ENCODE measurements around the gene PDE6G. TPM values are rescaled to one million over a fixed set of nuclear protein-coding genes. Genes with fewer than 3 reads are reported as not detected.

PDE6G gene
- total and polyA plus RNA-seq, 8 donors = 0.85 to 2.6 (median 1.5) TPM; not detected in 4

DNA sequence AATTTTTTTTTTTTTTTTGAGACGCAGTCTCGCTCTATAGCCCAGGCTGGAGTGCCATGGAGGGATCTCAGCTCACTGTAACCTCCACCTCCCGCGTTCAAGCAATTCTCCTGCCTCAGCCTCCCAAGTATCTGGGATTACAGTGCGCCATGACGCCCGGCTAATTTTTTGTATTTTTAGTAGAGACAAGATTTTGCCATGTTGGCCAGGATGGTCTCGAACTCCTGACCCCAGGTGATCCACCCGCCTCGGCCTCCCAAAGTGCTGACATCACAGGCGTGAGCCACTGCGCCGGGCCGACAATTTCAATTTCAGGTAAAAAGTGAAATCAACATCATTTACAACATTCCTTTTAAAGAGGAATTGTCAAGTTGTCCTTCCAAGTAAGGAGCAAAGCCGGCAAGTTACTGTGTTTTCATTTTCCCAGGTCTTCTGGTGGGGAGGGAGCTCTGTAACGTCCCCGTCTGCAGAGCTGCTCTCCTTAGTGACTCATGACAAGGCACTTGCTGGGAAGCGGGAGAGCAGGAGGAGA, 20.3 kb downstream of the PDE6G start:
- Histone ChIP-seq H3K27me3 (no peaks in the 10 kb centered on the region), H3K4me1 (peaks cover 20 to 46% (median 40%) of the 10 kb centered on the region in 4 donors), H3K27ac (peak overlapping the region; percentile 89 to 96 (median 95)), H3K4me3 (peak overlapping the region; percentile 65 to 97 (median 80)), H3K36me3 (peaks cover 0 to 7% (median 6%) of the 10 kb centered on the region in 4 donors), H3K9me3 (no peaks in the 10 kb centered on the region)
- intact Hi-C loops (cut with DNase I; ENCODE audit: low total_unique reads) = no loop called here
- no peak for TF ChIP-seq POLR2A (IDR thresholded peaks at IDR 0.05)
- no peak for TF ChIP-seq CTCF (IDR thresholded peaks at IDR 0.05)
- no peak for TF ChIP-seq POLR2AphosphoS5 (IDR thresholded peaks at IDR 0.05)
- TF ChIP-seq EP300 (IDR thresholded peaks at IDR 0.05) = no peak
- WGBS, 5 donors = 28 to 36% (median 30%) methylated on average over 18 of the region's 18 CpGs
- no peak for DNase-seq

DNA sequence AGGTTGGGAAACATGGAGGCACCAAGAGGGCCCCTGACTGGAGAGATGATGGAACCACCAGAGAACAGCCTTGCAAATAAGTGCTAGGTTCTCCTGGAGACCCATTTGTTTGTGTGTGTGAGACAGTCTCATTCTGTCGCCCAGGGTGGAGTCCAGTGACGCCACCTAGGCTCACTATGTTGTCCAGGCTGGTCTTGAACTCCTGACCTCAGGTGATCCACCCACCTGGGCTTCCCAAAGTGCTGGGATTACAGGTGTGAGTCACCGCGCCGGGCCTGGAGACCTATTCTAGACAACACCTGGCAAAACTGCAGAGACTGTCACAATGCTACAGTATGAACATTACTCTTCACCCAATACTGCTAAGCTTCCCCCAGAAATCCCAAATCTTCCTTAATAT, 20.9 kb downstream of the PDE6G start:
- intact Hi-C loops (cut with DNase I; ENCODE audit: low total_unique reads) = no loop called here
- H3K27me3 ChIP-seq = no peaks in the 10 kb centered on the region
- H3K36me3 ChIP-seq = peaks cover 0 to 12% (median 9%) of the 10 kb centered on the region in 4 donors
- H3K4me1 ChIP-seq = peaks cover 20 to 46% (median 40%) of the 10 kb centered on the region in 4 donors
- 63 to 85% (median 76%) methylated on average over 4 to 5 of the region's 5 CpGs for WGBS, 5 donors
- H3K9me3 ChIP-seq = no peaks in the 10 kb centered on the region
- peak overlapping the region; percentile 65 to 97 (median 80) for H3K4me3 ChIP-seq
- TF ChIP-seq CTCF (IDR thresholded peaks at IDR 0.05) (no peak), POLR2AphosphoS5 (IDR thresholded peaks at IDR 0.05) (no peak), POLR2A (IDR thresholded peaks at IDR 0.05) (no peak), EP300 (IDR thresholded peaks at IDR 0.05) (no peak)
- peak overlapping the region in 2 of 5 donors; percentile 89 to 94 for H3K27ac ChIP-seq
- no peak for DNase-seq

DNA sequence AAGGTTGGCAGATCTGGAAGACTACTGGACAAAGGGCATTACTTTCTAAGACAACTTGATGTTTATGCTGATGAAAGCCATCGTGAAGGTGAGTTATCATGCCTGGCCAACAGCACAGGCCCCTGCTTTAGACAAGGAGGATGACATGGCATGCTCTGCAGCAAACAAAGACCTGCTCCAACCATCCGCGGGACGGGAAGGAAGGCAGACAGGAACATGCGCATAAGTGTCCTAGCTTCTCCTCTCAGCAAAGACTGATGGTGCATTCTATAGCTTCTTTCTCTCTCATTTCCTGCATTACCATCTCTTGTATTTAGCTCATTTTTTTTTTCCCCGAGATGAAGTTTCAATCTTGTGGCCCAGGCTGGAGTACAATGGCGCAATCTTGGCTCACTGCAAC, 24.9 kb downstream of the PDE6G start:
- 75 to 88% (median 78%) methylated on average over 7 of the region's 7 CpGs for WGBS, 5 donors
- no peak for TF ChIP-seq POLR2AphosphoS5 (IDR thresholded peaks at IDR 0.05)
- no peak for TF ChIP-seq POLR2A (IDR thresholded peaks at IDR 0.05)
- no peak for TF ChIP-seq EP300 (IDR thresholded peaks at IDR 0.05)
- no peak for TF ChIP-seq CTCF (IDR thresholded peaks at IDR 0.05)
- intact Hi-C loops (cut with DNase I; ENCODE audit: low total_unique reads) = no loop called here
- Histone ChIP-seq H3K27ac (no peak overlapping the region), H3K9me3 (no peaks in the 10 kb centered on the region), H3K36me3 (peaks cover 33 to 50% (median 47%) of the 10 kb centered on the region in 4 donors), H3K4me3 (no peak overlapping the region), H3K27me3 (no peaks in the 10 kb centered on the region), H3K4me1 (peaks cover 20 to 39% (median 33%) of the 10 kb centered on the region in 4 donors)
- DNase-seq = no peak

DNA sequence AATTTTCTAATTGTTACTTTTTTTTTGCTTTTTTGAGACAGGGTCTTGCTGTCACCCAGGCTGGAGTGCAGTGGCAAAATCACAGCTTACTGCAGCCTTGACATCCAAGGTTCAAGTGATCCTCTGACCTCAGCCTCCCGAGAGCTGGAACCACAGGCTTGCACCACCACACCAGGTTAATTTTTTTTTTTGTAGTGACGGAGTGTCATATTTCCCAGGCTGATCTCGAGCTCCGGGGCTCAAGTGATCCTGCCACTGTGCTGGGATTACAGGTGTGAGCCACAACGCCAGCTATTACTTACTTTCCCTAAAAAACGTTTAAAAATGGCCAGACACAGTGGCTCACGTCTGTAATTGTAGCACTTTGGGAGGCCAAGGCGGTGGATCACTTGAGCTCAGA, 26.1 kb downstream of the PDE6G start:
- DNase-seq = no peak
- H3K36me3 ChIP-seq = peaks cover 45 to 62% (median 59%) of the 10 kb centered on the region in 4 donors

More for the DNA sequence above, 26.1 kb downstream of the PDE6G start:
- no peaks in the 10 kb centered on the region for H3K9me3 ChIP-seq
- peaks cover 12 to 29% (median 22%) of the 10 kb centered on the region in 4 donors for H3K4me1 ChIP-seq
- TF ChIP-seq EP300 (IDR thresholded peaks at IDR 0.05) (no peak), POLR2A (IDR thresholded peaks at IDR 0.05) (no peak)
- WGBS, 5 donors = 80 to 90% (median 86%) methylated on average over 8 of the region's 8 CpGs
- H3K4me3 ChIP-seq = no peak overlapping the region
- no peak overlapping the region for H3K27ac ChIP-seq
- H3K27me3 ChIP-seq = no peaks in the 10 kb centered on the region
- intact Hi-C loops (cut with DNase I; ENCODE audit: low total_unique reads) = no loop called here
